Measurements from ENCODE around the gene BAHCC1. TPM values are rescaled to one million over a fixed set of nuclear protein-coding genes. Genes with fewer than 3 reads are reported as not detected.

BAHCC1 gene
- polyA plus RNA-seq, 1 donor from 2014 or later = 14.2 TPM

DNA sequence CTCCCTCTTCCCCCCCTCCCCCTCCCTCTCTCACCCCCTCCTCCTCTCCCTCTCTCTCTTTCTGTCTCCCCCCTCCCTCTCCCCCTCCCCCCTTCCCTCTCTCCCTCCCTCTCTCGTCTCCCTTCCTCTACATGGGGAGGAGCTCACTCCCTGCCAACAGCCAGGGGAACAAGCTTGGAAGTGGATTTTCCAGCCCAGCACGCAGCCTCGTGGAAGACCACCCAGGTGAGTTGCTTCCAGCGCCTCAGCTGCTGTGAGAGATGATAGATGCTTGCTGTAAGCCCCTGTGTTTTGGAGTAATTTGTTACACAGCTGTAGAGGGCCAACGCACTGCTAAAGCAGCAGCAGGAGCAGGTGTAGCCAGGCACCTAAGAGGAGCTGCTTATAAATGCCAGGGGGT lies 96.5 kb downstream of the BAHCC1 start:
- Histone ChIP-seq H3K4me2 (ENCODE audit: low read length) (no peak overlapping the region), H3K79me2 (replicated peaks; ENCODE audit: insufficient read depth, low read length) (peaks cover 14% of the 10 kb centered on the region), H3K9me3 (ENCODE audit: low read length) (no peaks in the 10 kb centered on the region), H3K4me3 (ENCODE audit: low read length) (no peak overlapping the region), H3K27ac (ENCODE audit: low read length) (no peak overlapping the region), H4K20me1 (ENCODE audit: insufficient read depth) (no peaks in the 10 kb centered on the region), H3K27me3 (ENCODE audit: insufficient read depth, low read depth, low read length) (no peaks in the 10 kb centered on the region), H3K9ac (ENCODE audit: low read length) (no peak overlapping the region), H2AFZ (ENCODE audit: low read depth, low read length) (no peak overlapping the region), H3F3A (ENCODE audit: insufficient read depth, low read length, poor library complexity, severe bottlenecking) (no peaks in the 10 kb centered on the region), H3K9me2 (ENCODE audit: insufficient read depth, low read length) (no peaks in the 10 kb centered on the region), H3K36me3 (ENCODE audit: insufficient read depth, low read length) (no peaks in the 10 kb centered on the region)
- TF ChIP-seq SMC3 (conservative IDR thresholded peaks at IDR 0.05; ENCODE audit: poor library complexity) (no peak), RAD21 (conservative IDR thresholded peaks at IDR 0.05) (no peak)
- TF ChIP-seq, protein P1, sequence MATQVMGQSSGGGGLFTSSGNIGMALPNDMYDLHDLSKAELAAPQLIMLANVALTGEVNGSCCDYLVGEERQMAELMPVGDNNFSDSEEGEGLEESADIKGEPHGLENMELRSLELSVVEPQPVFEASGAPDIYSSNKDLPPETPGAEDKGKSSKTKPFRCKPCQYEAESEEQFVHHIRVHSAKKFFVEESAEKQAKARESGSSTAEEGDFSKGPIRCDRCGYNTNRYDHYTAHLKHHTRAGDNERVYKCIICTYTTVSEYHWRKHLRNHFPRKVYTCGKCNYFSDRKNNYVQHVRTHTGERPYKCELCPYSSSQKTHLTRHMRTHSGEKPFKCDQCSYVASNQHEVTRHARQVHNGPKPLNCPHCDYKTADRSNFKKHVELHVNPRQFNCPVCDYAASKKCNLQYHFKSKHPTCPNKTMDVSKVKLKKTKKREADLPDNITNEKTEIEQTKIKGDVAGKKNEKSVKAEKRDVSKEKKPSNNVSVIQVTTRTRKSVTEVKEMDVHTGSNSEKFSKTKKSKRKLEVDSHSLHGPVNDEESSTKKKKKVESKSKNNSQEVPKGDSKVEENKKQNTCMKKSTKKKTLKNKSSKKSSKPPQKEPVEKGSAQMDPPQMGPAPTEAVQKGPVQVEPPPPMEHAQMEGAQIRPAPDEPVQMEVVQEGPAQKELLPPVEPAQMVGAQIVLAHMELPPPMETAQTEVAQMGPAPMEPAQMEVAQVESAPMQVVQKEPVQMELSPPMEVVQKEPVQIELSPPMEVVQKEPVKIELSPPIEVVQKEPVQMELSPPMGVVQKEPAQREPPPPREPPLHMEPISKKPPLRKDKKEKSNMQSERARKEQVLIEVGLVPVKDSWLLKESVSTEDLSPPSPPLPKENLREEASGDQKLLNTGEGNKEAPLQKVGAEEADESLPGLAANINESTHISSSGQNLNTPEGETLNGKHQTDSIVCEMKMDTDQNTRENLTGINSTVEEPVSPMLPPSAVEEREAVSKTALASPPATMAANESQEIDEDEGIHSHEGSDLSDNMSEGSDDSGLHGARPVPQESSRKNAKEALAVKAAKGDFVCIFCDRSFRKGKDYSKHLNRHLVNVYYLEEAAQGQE (IDR thresholded peaks at IDR 0.05; ENCODE audit: borderline replicate concordance) = no peak

DNA sequence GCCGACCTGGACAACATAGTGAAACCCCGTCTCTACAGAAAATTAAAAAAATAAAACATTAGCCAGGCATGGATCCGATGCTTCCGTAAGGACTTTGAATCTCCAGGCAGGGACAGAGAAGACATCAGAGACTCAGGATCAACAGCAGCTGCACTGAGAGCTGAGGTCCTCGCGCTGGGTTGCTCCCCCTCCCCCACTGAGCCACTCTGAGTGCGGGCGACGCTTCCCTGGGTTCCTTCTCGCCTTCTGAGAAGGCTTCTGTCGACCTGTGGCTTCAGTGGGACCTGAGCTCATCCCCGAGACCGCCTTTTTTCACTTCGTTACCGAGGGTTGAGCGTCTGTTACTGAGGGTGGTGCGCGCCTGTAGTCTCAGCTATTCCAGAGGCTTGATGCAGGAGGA lies 96.9 kb downstream of the BAHCC1 start:
- H3K79me2 ChIP-seq (replicated peaks; ENCODE audit: insufficient read depth, low read length) = peaks cover 10% of the 10 kb centered on the region
- no peak overlapping the region for H3K4me2 ChIP-seq (ENCODE audit: low read length)
- no peaks in the 10 kb centered on the region for H4K20me1 ChIP-seq (ENCODE audit: insufficient read depth)
- H3K36me3 ChIP-seq (ENCODE audit: insufficient read depth, low read length) = no peaks in the 10 kb centered on the region
- H3K9me3 ChIP-seq (ENCODE audit: low read length) = no peaks in the 10 kb centered on the region
- H3K9ac ChIP-seq (ENCODE audit: low read length) = no peak overlapping the region
- TF ChIP-seq EZH2 (IDR thresholded peaks at IDR 0.05; ENCODE audit: borderline replicate concordance, insufficient read depth, low read length, poor library complexity, severe bottlenecking) = no peak
- TF ChIP-seq POLR2AphosphoS5 (IDR thresholded peaks at IDR 0.05) = no peak
- TF ChIP-seq RAD21 (conservative IDR thresholded peaks at IDR 0.05) = no peak
- TF ChIP-seq, protein P2, sequence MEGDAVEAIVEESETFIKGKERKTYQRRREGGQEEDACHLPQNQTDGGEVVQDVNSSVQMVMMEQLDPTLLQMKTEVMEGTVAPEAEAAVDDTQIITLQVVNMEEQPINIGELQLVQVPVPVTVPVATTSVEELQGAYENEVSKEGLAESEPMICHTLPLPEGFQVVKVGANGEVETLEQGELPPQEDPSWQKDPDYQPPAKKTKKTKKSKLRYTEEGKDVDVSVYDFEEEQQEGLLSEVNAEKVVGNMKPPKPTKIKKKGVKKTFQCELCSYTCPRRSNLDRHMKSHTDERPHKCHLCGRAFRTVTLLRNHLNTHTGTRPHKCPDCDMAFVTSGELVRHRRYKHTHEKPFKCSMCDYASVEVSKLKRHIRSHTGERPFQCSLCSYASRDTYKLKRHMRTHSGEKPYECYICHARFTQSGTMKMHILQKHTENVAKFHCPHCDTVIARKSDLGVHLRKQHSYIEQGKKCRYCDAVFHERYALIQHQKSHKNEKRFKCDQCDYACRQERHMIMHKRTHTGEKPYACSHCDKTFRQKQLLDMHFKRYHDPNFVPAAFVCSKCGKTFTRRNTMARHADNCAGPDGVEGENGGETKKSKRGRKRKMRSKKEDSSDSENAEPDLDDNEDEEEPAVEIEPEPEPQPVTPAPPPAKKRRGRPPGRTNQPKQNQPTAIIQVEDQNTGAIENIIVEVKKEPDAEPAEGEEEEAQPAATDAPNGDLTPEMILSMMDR (IDR thresholded peaks at IDR 0.05; ENCODE audit: poor library complexity, severe bottlenecking) = no peak
- TF ChIP-seq SMC3 (conservative IDR thresholded peaks at IDR 0.05; ENCODE audit: poor library complexity) = no peak
- TF ChIP-seq EP300 (conservative IDR thresholded peaks at IDR 0.05; ENCODE audit: poor library complexity, severe bottlenecking) = no peak
- TF ChIP-seq, protein P1 (IDR thresholded peaks at IDR 0.05; ENCODE audit: borderline replicate concordance) = no peak
- TF ChIP-seq TAF1 (IDR thresholded peaks at IDR 0.05; ENCODE audit: low read depth) = no peak
- no peak for TF ChIP-seq MXI1 (conservative IDR thresholded peaks at IDR 0.05; ENCODE audit: poor library complexity, severe bottlenecking)
- no peaks in the 10 kb centered on the region for H3K27me3 ChIP-seq (ENCODE audit: insufficient read depth, low read depth, low read length)
- H3K4me3 ChIP-seq (ENCODE audit: low read length) = no peak overlapping the region
- no peaks in the 10 kb centered on the region for H3F3A ChIP-seq (ENCODE audit: insufficient read depth, low read length, poor library complexity, severe bottlenecking)
- H3K27ac ChIP-seq (ENCODE audit: low read length) = no peak overlapping the region
- H2AFZ ChIP-seq (ENCODE audit: low read depth, low read length) = no peak overlapping the region
- no peaks in the 10 kb centered on the region for H3K9me2 ChIP-seq (ENCODE audit: insufficient read depth, low read length)
